IPS DF 19.7 (cell line): ENCODE results near the gene NCOA3.
A peak's percentile ranks its signal among the peaks of the same experiment; 100 is the strongest.
"Not testable (repeated sequence)": the region's sequence is repeated elsewhere in the genome, so short reads cannot be mapped to it uniquely, and the experiment has no call there.

Experiments
- DNase-seq: peaks from one replicate; pipeline ENCODE4 v3.0.0-alpha.2; 2013; ENCODE audit warnings: low read depth, low spot score

The NCOA3 gene

DNA sequence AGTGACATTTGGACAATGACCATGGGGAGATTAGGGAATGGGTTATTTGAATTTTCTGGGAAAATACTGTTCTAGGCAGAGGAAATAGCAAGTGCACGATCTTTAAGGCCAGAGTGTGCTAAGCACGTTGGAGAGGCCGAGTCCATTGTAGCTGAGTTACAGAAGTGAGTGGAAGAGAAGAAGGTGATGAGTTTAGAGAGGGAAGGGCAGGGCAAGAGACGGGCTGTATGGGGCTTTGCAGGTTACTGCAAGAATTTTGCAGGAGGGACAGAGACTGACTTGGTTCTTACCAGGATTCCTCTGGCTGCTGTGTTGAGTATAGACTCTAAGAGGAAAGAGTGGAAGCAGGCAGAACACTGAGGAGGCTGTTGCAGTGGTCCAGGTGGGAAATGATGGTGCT is 1.1 kb upstream of the NCOA3 start:
- DNase-seq, result no peak

DNA sequence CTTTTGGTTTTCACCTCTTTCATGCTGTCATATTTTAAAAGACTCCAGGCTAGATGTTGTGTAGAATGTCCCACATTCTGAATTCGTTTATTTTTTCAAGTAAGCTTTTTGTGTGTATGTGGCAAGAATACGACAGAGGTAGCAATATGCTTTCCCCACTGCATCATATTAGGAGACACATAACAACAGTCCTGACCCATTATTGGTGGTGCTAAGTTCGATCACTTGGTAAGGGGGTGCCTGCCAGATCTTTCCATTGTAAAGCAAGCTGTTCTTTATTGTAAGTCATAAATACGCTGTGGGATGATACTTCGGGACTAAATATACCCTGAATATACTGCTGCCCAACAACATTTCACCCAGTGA is 588 bp upstream of the NCOA3 start:
- DNase-seq, result no peak

DNA sequence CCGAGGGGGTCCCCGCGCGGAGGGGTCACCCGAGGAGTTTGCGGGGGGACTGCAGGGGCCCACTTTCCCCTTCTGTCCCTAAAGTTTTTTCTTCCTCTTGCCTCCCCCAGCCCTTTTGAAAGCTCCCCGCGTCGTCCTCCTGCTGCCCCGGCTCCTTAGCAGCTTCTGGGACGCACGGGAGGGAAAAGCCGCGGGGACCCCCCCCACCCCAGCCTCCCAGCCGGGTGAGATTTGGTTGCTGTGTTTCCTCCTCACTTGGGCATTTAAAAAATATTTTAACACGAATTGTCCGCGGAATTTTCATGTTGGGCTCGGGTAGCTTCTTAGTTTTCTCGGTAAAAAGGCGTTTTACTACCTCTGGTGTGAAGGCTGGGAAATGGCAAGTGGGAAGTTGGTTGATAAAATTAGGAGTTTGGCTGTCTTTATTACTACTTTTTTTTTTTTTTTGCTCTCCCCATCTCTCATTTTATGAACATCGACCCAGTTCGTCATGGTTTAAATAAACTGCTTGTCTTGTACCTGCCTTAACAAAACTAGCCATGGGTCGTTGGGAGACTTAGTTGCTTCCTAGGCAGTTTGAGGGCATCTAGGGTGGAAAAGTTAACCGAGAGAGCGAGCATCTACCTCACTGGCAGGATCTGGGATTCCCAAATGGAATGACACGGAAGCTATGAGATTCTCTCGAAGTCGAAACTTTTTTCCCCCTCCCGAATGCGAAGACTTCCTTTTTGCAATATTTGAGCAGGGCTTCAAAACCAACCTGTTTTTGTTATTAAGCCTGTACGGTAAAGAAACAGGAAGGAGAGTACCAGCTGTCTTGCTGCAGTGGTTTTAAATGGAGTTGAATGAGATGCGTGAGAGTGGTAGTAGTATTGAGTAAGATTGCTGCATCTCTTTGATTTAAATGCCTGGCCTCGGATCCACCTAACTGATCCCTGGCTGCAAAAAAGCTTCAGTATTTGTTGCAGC is 868 bp downstream of the NCOA3 start:
- DNase-seq, result no peak

- DNase-seq, result no peak
These were observed 2.0 kb downstream of the NCOA3 start for GRCh38 chr20:47503685-47504084.

DNA sequence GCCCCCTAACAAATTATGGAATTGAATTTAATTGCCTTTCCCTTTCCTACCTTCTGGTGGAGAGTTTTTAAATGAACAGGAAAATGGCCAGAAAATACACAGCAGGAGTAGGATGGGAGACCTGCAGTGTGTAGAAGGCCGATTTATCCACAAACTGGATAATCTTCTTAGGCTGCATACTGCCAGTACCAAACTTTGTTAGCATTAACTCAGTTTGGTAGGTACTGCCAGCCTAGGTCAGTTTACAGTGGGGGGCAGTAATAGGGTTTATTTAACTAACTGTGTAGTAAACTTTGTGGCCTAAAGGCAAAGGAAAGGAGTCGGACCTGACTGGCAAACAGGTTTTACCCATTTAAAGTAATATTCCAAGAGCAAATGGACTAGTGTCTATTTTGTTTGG is 4.6 kb downstream of the NCOA3 start:
- DNase-seq, result no peak

GRCh38 chr20:47506850-47507249 is 5.2 kb downstream of the NCOA3 start:
- DNase-seq, result no peak

- DNase-seq, result not testable (repeated sequence)
These were observed 5.7 kb downstream of the NCOA3 start for GRCh38 chr20:47507275-47507981.

- DNase-seq, result no peak
These were observed 6.6 kb downstream of the NCOA3 start for GRCh38 chr20:47508278-47508677.

- no peak for DNase-seq
These were observed 7.5 kb downstream of the NCOA3 start for GRCh38 chr20:47509104-47509661.

DNA sequence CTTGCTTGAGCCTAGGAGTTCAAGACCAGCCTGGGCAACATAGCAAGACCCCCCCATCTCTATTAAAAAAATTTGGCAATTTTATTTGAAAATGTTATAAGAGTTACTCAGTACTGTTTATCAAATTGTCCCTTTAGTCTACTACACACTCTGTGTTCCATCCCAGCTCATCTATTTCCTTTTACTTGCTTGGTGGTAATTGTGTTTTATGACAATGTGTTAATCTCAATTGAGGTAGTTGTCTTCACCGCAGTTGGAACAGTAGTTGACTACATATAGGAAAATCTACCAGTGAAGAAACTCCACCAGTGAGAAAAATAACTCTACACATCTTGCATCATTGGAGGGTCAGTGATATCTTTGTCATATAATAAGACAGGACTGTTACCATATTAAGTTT is 8.0 kb downstream of the NCOA3 start:
- no peak for DNase-seq

- DNase-seq, result no peak
These were observed 14.2 kb downstream of the NCOA3 start for GRCh38 chr20:47515843-47516242.

GRCh38 chr20:47521059-47521808 is 19.5 kb downstream of the NCOA3 start:
- DNase-seq, result no peak

- DNase-seq, result no peak
These were observed 22.5 kb downstream of the NCOA3 start for GRCh38 chr20:47524015-47524784.

DNA sequence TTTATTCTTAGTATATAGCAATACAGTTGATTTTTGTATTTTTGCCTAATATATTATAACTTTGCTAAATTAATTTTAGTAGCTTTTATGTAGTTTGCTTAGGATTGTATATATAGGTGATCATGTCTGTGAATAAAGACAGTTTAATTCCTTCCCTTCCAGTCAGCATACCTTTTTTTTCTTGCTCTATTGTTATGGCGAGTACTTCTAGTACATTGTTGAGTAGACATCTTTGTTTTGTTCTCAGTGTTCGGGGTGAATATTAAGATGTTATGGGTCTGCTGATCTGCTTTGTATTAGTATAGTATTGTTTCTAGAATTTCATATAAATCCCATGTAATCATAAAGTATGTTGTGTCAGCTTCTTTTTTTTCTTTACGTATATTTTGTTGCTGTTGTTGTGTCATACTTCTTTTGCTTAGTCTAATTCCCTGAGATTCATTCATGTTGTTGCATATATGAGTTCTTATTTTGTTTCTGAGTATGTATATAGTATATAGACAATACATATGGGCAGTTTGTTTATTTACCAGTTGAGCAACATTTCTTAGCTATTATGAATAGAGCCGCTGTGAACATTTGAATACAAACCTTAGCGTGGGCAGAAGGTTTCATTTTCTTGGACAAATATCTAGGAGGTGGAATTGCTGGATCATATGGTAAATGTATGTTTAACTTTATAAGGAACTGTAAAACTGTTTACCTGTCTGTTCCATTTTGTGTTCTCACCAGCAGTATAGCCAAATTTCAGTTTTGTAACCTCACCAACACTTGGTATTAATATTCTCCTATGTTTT is 25.5 kb downstream of the NCOA3 start:
- DNase-seq, result no peak

GRCh38 chr20:47529840-47530239 is 28.2 kb downstream of the NCOA3 start:
- no peak for DNase-seq

GRCh38 chr20:47531458-47531857 is 29.8 kb downstream of the NCOA3 start:
- DNase-seq, result no peak

- DNase-seq, result no peak
These were observed 30.3 kb downstream of the NCOA3 start for GRCh38 chr20:47532002-47532401.

DNA sequence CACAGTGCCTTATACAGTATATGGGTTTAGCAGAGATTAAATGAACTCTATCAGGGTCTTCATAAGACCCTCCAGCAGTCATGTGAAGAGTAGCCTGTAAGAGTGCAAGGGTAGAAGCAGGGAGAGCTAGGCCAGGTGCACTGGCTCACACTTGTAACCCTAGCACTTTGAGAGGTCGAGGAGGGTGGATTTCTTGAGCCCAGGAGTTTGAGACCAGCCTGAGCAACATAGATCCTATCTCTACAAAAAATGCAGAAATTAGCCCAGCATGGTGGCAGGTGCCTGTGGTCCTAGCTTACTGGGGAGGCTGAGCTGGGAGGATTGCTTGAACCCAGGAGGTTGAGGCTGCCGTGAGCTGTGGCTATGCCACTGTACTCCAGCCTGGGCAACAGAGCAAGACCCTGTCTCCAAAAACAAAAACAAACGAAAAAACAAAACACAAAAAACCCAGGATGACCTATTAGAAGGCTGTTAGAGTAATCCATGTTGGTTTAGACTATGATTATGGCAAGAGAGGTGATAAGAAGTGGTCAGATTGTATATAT is 31.9 kb downstream of the NCOA3 start:
- DNase-seq, result no peak

GRCh38 chr20:47534405-47534804 is 32.7 kb downstream of the NCOA3 start:
- DNase-seq, result no peak

GRCh38 chr20:47535088-47535487 is 33.4 kb downstream of the NCOA3 start:
- peak; percentile 75 for DNase-seq
